Osteoblast (primary cell): ENCODE results near the gene ALX1. TPM values are rescaled to one million over a fixed set of nuclear protein-coding genes. Genes with fewer than 3 reads are reported as not detected.

Experiments
- DNase-seq: peaks from one replicate; pipeline ENCODE4 v3.0.0; 2011; ENCODE audit warnings: low spot score, mixed read lengths; ENCODE audit not compliant: insufficient read length; ENCODE audit errors: missing footprints
- H2AFZ ChIP-seq: 2 replicates; pipeline ENCODE4 v1.6.0; 2011; ENCODE audit warnings: mild to moderate bottlenecking, low read length
- H3K27ac ChIP-seq: 2 replicates; pipeline ENCODE4 v1.5.1; 2011; ENCODE audit warnings: mild to moderate bottlenecking, low read depth, low read length, moderate library complexity
- H3K27me3 ChIP-seq: 2 replicates; pipeline ENCODE4 v1.6.0; 2012; ENCODE audit warnings: mild to moderate bottlenecking, control low read depth, inconsistent platforms, low read length, moderate library complexity; ENCODE audit not compliant: insufficient read depth
- H3K36me3 ChIP-seq: 2 replicates; pipeline ENCODE4 v1.5.1; 2011; ENCODE audit warnings: mild to moderate bottlenecking, low read length, control low read depth, moderate library complexity; ENCODE audit not compliant: insufficient read depth
- H3K4me1 ChIP-seq: 2 replicates; pipeline ENCODE4 v1.5.1; 2011; ENCODE audit warnings: mild to moderate bottlenecking, low read length, control low read depth, moderate library complexity; ENCODE audit not compliant: insufficient read depth
- H3K4me2 ChIP-seq: 2 replicates; pipeline ENCODE4 v1.6.0; 2011; ENCODE audit warnings: mild to moderate bottlenecking, low read length; ENCODE audit not compliant: insufficient read depth
- H3K4me3 ChIP-seq: fragments of 200-600 bp; sonication (generic); 3 replicates; pipeline ENCODE4 v1.5.1; 2012; ENCODE audit warnings: mild to moderate bottlenecking, low read length, inconsistent platforms; ENCODE audit not compliant: insufficient read depth
- H3K79me2 ChIP-seq: 2 replicates; pipeline ENCODE4 v1.6.0; 2012; ENCODE audit warnings: mild to moderate bottlenecking, low read length, control low read depth, inconsistent platforms; ENCODE audit not compliant: insufficient read depth
- H3K9me3 ChIP-seq: 2 replicates; pipeline ENCODE4 v1.5.1; 2011; ENCODE audit warnings: low read depth, low read length, control low read depth
- H4K20me1 ChIP-seq: 2 replicates; pipeline ENCODE4 v1.6.0; 2012; ENCODE audit warnings: mild to moderate bottlenecking, low read length, control low read depth; ENCODE audit not compliant: insufficient read depth
- CTCF ChIP-seq: IDR thresholded peaks from 2 replicates; pipeline ENCODE4 v1.5.1; 2011; ENCODE audit warnings: mild to moderate bottlenecking, low read depth, low read length, moderate library complexity; ENCODE audit errors: extremely low read depth
- total RNA-seq: library from RNA; depleted of rRNA; stranded (reverse); fragments of >200 nt; gene quantifications from 2 replicates; pipeline ENCODE4 v1.2.3, GENCODE V29; 2012

ALX1 gene
- total RNA-seq, 1 donor = not detected

- Histone ChIP-seq H3K79me2 (no peaks in the 10 kb centered on the region), H3K4me2 (no peak overlapping the region), H4K20me1 (no peaks in the 10 kb centered on the region), H2AFZ (no peak overlapping the region), H3K4me3 (no peak overlapping the region), H3K4me1 (no peaks in the 10 kb centered on the region), H3K27ac (no peak overlapping the region), H3K9me3 (no peaks in the 10 kb centered on the region), H3K27me3 (no peaks in the 10 kb centered on the region), H3K36me3 (no peaks in the 10 kb centered on the region)
- TF ChIP-seq CTCF = no peak
- DNase-seq = no peak
These were observed 19.0 kb downstream of the ALX1 start for GRCh38 chr12:85299053-85299452.

GRCh38 chr12:85301051-85301450 lies 21.0 kb downstream of the ALX1 start:
- H4K20me1 ChIP-seq = no peaks in the 10 kb centered on the region
- DNase-seq = no peak
- no peak overlapping the region for H3K27ac ChIP-seq
- H3K4me2 ChIP-seq = no peak overlapping the region
- no peak overlapping the region for H2AFZ ChIP-seq
- H3K4me3 ChIP-seq = no peak overlapping the region
- H3K9me3 ChIP-seq = no peaks in the 10 kb centered on the region
- H3K79me2 ChIP-seq = no peaks in the 10 kb centered on the region
- no peaks in the 10 kb centered on the region for H3K36me3 ChIP-seq
- no peaks in the 10 kb centered on the region for H3K4me1 ChIP-seq
- H3K27me3 ChIP-seq = no peaks in the 10 kb centered on the region
- TF ChIP-seq CTCF = no peak

- no peak for DNase-seq
- Histone ChIP-seq H3K79me2 (no peaks in the 10 kb centered on the region), H3K4me2 (no peak overlapping the region), H4K20me1 (no peaks in the 10 kb centered on the region), H3K4me1 (no peaks in the 10 kb centered on the region), H3K27me3 (no peaks in the 10 kb centered on the region), H2AFZ (no peak overlapping the region), H3K27ac (no peak overlapping the region), H3K9me3 (no peaks in the 10 kb centered on the region), H3K4me3 (no peak overlapping the region), H3K36me3 (no peaks in the 10 kb centered on the region)
- TF ChIP-seq CTCF = no peak
These were observed 28.4 kb downstream of the ALX1 start for GRCh38 chr12:85308374-85308773.

- Histone ChIP-seq H3K27me3 (no peaks in the 10 kb centered on the region), H3K4me1 (no peaks in the 10 kb centered on the region), H3K27ac (no peak overlapping the region), H3K4me3 (no peak overlapping the region), H2AFZ (no peak overlapping the region), H3K4me2 (no peak overlapping the region), H3K9me3 (no peaks in the 10 kb centered on the region), H3K36me3 (no peaks in the 10 kb centered on the region), H4K20me1 (no peaks in the 10 kb centered on the region), H3K79me2 (no peaks in the 10 kb centered on the region)
- no peak for TF ChIP-seq CTCF
- no peak for DNase-seq
These were observed 29.1 kb downstream of the ALX1 start for GRCh38 chr12:85309125-85309566.
